Measurements from ENCODE around the gene RHBDL1. TPM values are rescaled to one million over a fixed set of nuclear protein-coding genes. Genes with fewer than 3 reads are reported as not detected.

Gene RHBDL1
- total and polyA plus RNA-seq, 2 of the 8 experiments (the other 6 are each of a cell fraction or from before 2014, with no cell fraction given): 4.0 to 8.1 TPM

- WGBS, 2 experiments (ENCODE audit: extremely low coverage in 1 of 2, insufficient coverage in 1 of 2, insufficient read length in 1 of 2, insufficient replicate concordance in 2 of 2, low coverage in 1 of 2, low lambda C conversion rate in 2 of 2, missing lambda C conversion rate in 1 of 2): 47% methylated on average over 19 of the region's 24 CpGs; no CpG with 5 or more reads in 1 of the 2 experiments
- H3K23me2 ChIP-seq (ENCODE audit: low read depth, low read length): peaks cover 7% of the 10 kb centered on the region
- peaks cover 0 to 1% of the 10 kb centered on the region in 2 experiments; a peak in 1 of 4 replicates for H3K79me2 ChIP-seq (ENCODE audit: control insufficient read depth in 1 of 2, insufficient read depth in 2 of 2, low read length in 2 of 2)
- no peak overlapping the region for H2AFZ ChIP-seq (ENCODE audit: low read length)
- H3K14ac ChIP-seq (ENCODE audit: insufficient read length): no peak overlapping the region
- no peaks in the 10 kb centered on the region for H3K9me3 ChIP-seq (ENCODE audit: insufficient read depth in 2 of 2, low read depth in 1 of 2, low read length in 1 of 2)
- no peak overlapping the region for H2BK120ac ChIP-seq (replicated peaks; ENCODE audit: low read depth, low read length)
- H2AK5ac ChIP-seq (ENCODE audit: low read depth, low read length): no peak overlapping the region
- H2BK5ac ChIP-seq (ENCODE audit: low read depth, low read length): no peak overlapping the region; the same call in none of the 2 replicates
- peak overlapping the region; percentile 6 for H4K91ac ChIP-seq (replicated peaks; ENCODE audit: insufficient read length, low read length)
- H3K79me1 ChIP-seq (ENCODE audit: low read depth, low read length): no peaks in the 10 kb centered on the region; the same call in 1 of the 2 replicates
- POLR2A ChIA-PET (ENCODE audit: partially characterized antibody): interaction anchor here (0.8 to 2.9 kb wide), 17 partner anchors 10 to 277 kb away, joined by 3 to 14 read pairs (median 4); partner anchors contain the start of genes JMJD8, METTL26, MRPL28 and RHBDL1
- H3K4ac ChIP-seq (replicated peaks; ENCODE audit: insufficient read length, low read depth, low read length): no peak overlapping the region
- 0 out of 2 replicates have a peak overlapping the region, but pooled peaks have one; percentile 35 for H3K27ac ChIP-seq (ENCODE audit: low read depth, low read length)
- H3K56ac ChIP-seq (replicated peaks; ENCODE audit: insufficient read length, low read depth, low read length): peak overlapping the region; percentile 77
- peak overlapping the region; percentile 59 to 76 (median 68) for H3K4me3 ChIP-seq (ENCODE audit: extremely low read depth in 1 of 4, insufficient read depth in 2 of 4, low read depth in 3 of 4, low read length in 4 of 4)
- CTCF ChIA-PET (ENCODE audit: partially characterized antibody): interaction anchor here (0.7 to 7.9 kb wide), 25 partner anchors 9 to 639 kb away, joined by 3 to 104 read pairs (median 5); partner anchors contain the start of genes JMJD8, METTL26, NHLRC4 and RHBDL1
- peaks cover 0 to 7% of the 10 kb centered on the region in 2 experiments for H4K20me1 ChIP-seq (replicated peaks in 1 of 2; ENCODE audit: control insufficient read depth in 1 of 2, insufficient read depth in 2 of 2, low read length in 2 of 2)
- H3K18ac ChIP-seq (ENCODE audit: extremely low read depth, low read length): peak overlapping the region; percentile 32
- peaks cover 0 to 6% (median 0%) of the 10 kb centered on the region in 4 experiments; a peak in 1 of 8 replicates for H3K36me3 ChIP-seq (ENCODE audit: control insufficient read depth in 2 of 4, insufficient read depth in 4 of 4, low read length in 3 of 4)
- H2BK12ac ChIP-seq (ENCODE audit: low read depth, low read length): peak overlapping the region; percentile 50; the same call in 1 of the 2 replicates
- no peak overlapping the region for H4K5ac ChIP-seq (ENCODE audit: insufficient read length, low read depth, low read length)
- H3K27me3 ChIP-seq (replicated peaks in 1 of 4; ENCODE audit: control insufficient read depth in 3 of 4, extremely low read depth in 1 of 4, insufficient read depth in 3 of 4, low read length in 3 of 4): no peaks in the 10 kb centered on the region
- H3K9ac ChIP-seq (replicated peaks in 1 of 4; ENCODE audit: extremely low read depth in 1 of 4, low read depth in 3 of 4, low read length in 3 of 4): peak overlapping the region; percentile 14 to 54 (median 30); a peak in 3 of 7 replicates
- DNase-seq (ENCODE audit: low read depth in 1 of 2, low spot score in 2 of 2): peak in 1 of 2 experiments; percentile 77
- peak overlapping the region; percentile 67 to 86 for H3K4me2 ChIP-seq (ENCODE audit: insufficient read depth in 1 of 2, low read depth in 2 of 2, low read length in 2 of 2)
- no peak overlapping the region for H2BK15ac ChIP-seq (ENCODE audit: low read length)
- no peak for FAIRE-seq
- H3K23ac ChIP-seq (ENCODE audit: insufficient read length): no peak overlapping the region
- peaks cover 0 to 4% (median 1%) of the 10 kb centered on the region in 4 experiments; a peak in 5 of 7 replicates for H3K4me1 ChIP-seq (replicated peaks in 1 of 4; ENCODE audit: control insufficient read depth in 3 of 4, insufficient read depth in 4 of 4, low read length in 3 of 4)
- peak overlapping the region; percentile 82 for H4K8ac ChIP-seq (ENCODE audit: extremely low read depth, insufficient read depth, low read length)
- no peak overlapping the region for H2BK20ac ChIP-seq (ENCODE audit: low read length)
- TF ChIP-seq CREB1 (IDR thresholded peaks at IDR 0.05) (no peak), CTCF (IDR thresholded peaks at IDR 0.05; ENCODE audit: control extremely low read depth in 1 of 3, insufficient read depth in 1 of 3, low read depth in 1 of 3, low read length in 3 of 3) (peak in 2 of 3 experiments; percentile 68 to 80; a peak in 3 of 4 replicates), POLR2AphosphoS5 (IDR thresholded peaks at IDR 0.05; ENCODE audit: low read depth, low read length) (no peak), SIN3A (conservative IDR thresholded peaks at IDR 0.05 in 1 of 2, IDR thresholded peaks at IDR 0.05 in 1 of 2; ENCODE audit: low read depth in 1 of 2, low read length in 2 of 2) (0 out of 4 replicates have a peak, but pooled peaks of 1 of the 2 experiments have one; percentile 62), YY1 (IDR thresholded peaks at IDR 0.05; ENCODE audit: low read depth, low read length) (peak; percentile 84), GABPA (IDR thresholded peaks at IDR 0.05; ENCODE audit: borderline replicate concordance, insufficient read depth, low read length) (0 out of 2 replicates have a peak, but pooled peaks have one; percentile 74), RAD21 (IDR thresholded peaks at IDR 0.05 in 1 of 2, conservative IDR thresholded peaks at IDR 0.05 in 1 of 2; ENCODE audit: low read depth in 2 of 2, low read length in 2 of 2) (peak; percentile 37 to 52), TCF12 (IDR thresholded peaks at IDR 0.05; ENCODE audit: low read depth, low read length) (no peak)
Measured at GRCh38 chr16:648071-648780, 27.2 kb upstream of the RHBDL1 start.
